ENCODE measurements around the gene NGEF. TPM values are rescaled to one million over a fixed set of nuclear protein-coding genes. Genes with fewer than 3 reads are reported as not detected.

The NGEF gene
- total and polyA plus RNA-seq, 9 of the 15 experiments (the other 6 are each of a cell fraction or from before 2014, with no cell fraction given) = 0.07 to 0.17 (median 0.09) TPM; not detected in 6

- no peaks in the 10 kb centered on the region for H3K9me1 ChIP-seq (ENCODE audit: control insufficient read depth, insufficient read depth, low read length)
- H2AFZ ChIP-seq (ENCODE audit: low read depth, low read length) = no peak overlapping the region
- no peak overlapping the region for H3K4me2 ChIP-seq (ENCODE audit: insufficient read depth, low read length)
- H4K20me1 ChIP-seq (replicated peaks; ENCODE audit: control insufficient read depth, insufficient read depth, low read length) = no peaks in the 10 kb centered on the region
- DNase-seq (ENCODE audit: extremely low read depth in 1 of 4, low spot score in 3 of 4) (no peak), ATAC-seq (no peak), FAIRE-seq (no peak)
- peaks cover 6 to 29% of the 10 kb centered on the region in 2 experiments; a peak in 3 of 5 replicates for H3K27me3 ChIP-seq (ENCODE audit: control insufficient read depth in 2 of 2, insufficient read depth in 2 of 2, low read length in 2 of 2)
- ChIA-PET POLR2A (no interaction called here), CTCF (ENCODE audit: low intra/inter-chr PET ratio) (no interaction called here)
- no TSS peak for BruUV-seq (replicated peaks)
- H3K4me1 ChIP-seq (replicated peaks in 1 of 2; ENCODE audit: control insufficient read depth in 2 of 2, insufficient read depth in 2 of 2, low read length in 2 of 2) = no peaks in the 10 kb centered on the region; a peak in 2 of 5 replicates
- no peaks in the 10 kb centered on the region for H3K36me3 ChIP-seq (ENCODE audit: control insufficient read depth, insufficient read depth, low read length)
- intact Hi-C loops (cut with micrococcal nuclease) (no loop called here), in situ Hi-C loops (cut with MboI) (no loop called here)
- no peak overlapping the region for H3K27ac ChIP-seq (ENCODE audit: extremely low read depth, low read depth, low read length)
- H3K79me2 ChIP-seq (ENCODE audit: control insufficient read depth, insufficient read depth, low read length) = no peaks in the 10 kb centered on the region
- TF ChIP-seq PHB (CRISPR knock-in tag; IDR thresholded peaks at IDR 0.05) (no peak), PTBP1 (IDR thresholded peaks at IDR 0.05; ENCODE audit: low read depth, low read length) (no peak), BRF2 (IDR thresholded peaks at IDR 0.05; ENCODE audit: borderline replicate concordance, insufficient read depth, insufficient read length) (no peak), RFX5 (IDR thresholded peaks at IDR 0.05; ENCODE audit: low read depth, low read length) (no peak), ZNF395 (CRISPR knock-in tag; IDR thresholded peaks at IDR 0.05) (no peak), FOXM1 (IDR thresholded peaks at IDR 0.05; ENCODE audit: low read depth) (no peak), FOXM1 (CRISPR knock-in tag; IDR thresholded peaks at IDR 0.05; ENCODE audit: low read depth) (no peak), FOXK2 (conservative IDR thresholded peaks at IDR 0.05 in 1 of 2, IDR thresholded peaks at IDR 0.05 in 1 of 2; ENCODE audit: low read depth in 2 of 2) (no peak), ZBTB7A (IDR thresholded peaks at IDR 0.05; ENCODE audit: borderline replicate concordance, control insufficient read depth, low read depth, low read length) (no peak), ZNF740 (CRISPR knock-in tag; IDR thresholded peaks at IDR 0.05) (no peak), ZNF740 (tag; IDR thresholded peaks at IDR 0.05) (no peak), RNF2 (IDR thresholded peaks at IDR 0.05) (no peak), RBM17 (IDR thresholded peaks at IDR 0.05; ENCODE audit: borderline replicate concordance, low read depth, low read length) (no peak), CBFA2T3 (IDR thresholded peaks at IDR 0.05) (no peak)
- WGBS (ENCODE audit: insufficient coverage, low coverage, missing lambda C conversion rate) = 5% methylated on average over 3 of the region's 3 CpGs
- no peaks in the 10 kb centered on the region for H3K9me3 ChIP-seq (replicated peaks; ENCODE audit: control insufficient read depth, insufficient read depth, low read depth, low read length)
- no peak overlapping the region for H3K4me3 ChIP-seq
- H3K9ac ChIP-seq (ENCODE audit: insufficient read depth in 1 of 2, low read depth in 2 of 2, low read length in 2 of 2) = no peak overlapping the region
Measured at GRCh38 chr2:232973796-232974195, 39.3 kb downstream of the NGEF start.

Measured in K562 (cell line).